ENCODE results near the gene GFAP.

DNA sequence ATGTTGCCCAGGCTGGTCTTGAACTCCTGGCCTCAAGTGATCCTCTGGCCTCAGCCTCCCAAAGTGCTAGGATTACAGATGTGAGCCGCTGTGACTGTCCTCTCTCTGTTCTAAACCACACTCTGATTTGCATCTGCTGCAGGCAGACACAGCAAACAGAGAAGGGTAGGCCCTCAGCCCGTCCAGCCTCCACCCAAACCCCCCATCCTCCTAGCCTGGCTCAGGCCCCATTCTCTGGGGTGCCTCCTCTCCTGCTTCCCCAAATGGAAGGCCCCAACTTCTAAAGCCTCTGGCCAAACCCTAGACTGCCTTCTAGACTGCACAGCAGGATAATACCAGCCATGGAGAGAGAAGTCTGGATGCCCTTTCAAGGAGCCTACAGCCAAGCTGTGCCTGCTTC is 4.1 kb upstream of the GFAP start:
- TF ChIP-seq CTCF (conservative IDR thresholded peaks at IDR 0.05; ENCODE audit: low read length) (no peak), EZH2phosphoT487 (IDR thresholded peaks at IDR 0.05; ENCODE audit: borderline replicate concordance) (no peak)

Measured in Loucy (cell line).